HG02623 (cell line): ENCODE results near the gene XYLB.

Experiments
- ATAC-seq: cut with Tn5 transposase; IDR thresholded peaks from one replicate; pipeline ENCODE4 v1.9.1; 2021; ENCODE audit warnings: moderate library complexity; ENCODE audit not compliant: unreplicated experiment

Gene XYLB

DNA sequence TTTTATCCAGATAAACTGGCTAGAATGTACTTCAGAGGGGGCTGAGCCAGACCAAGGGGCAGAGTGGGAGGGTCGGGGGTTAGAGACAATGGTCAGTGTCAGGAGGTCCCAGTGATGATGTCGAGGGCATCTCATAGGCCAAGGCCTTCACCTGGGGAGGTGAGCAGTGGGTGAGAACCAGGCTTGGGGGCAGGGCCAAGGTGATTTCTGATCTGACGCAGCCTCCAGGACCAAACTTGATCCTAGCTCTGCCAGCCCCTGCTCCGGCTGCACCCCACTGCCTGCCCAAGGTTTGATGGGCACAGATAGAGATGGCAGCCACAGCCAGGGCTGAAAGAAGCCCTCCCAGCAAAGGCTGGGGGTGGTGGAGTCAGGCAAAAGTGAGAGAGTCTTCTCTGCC, 14.9 kb downstream of the XYLB start:
- ATAC-seq, result no peak

- no peak for ATAC-seq
These were observed 16.2 kb downstream of the XYLB start for GRCh38 chr3:38362825-38363224.

DNA sequence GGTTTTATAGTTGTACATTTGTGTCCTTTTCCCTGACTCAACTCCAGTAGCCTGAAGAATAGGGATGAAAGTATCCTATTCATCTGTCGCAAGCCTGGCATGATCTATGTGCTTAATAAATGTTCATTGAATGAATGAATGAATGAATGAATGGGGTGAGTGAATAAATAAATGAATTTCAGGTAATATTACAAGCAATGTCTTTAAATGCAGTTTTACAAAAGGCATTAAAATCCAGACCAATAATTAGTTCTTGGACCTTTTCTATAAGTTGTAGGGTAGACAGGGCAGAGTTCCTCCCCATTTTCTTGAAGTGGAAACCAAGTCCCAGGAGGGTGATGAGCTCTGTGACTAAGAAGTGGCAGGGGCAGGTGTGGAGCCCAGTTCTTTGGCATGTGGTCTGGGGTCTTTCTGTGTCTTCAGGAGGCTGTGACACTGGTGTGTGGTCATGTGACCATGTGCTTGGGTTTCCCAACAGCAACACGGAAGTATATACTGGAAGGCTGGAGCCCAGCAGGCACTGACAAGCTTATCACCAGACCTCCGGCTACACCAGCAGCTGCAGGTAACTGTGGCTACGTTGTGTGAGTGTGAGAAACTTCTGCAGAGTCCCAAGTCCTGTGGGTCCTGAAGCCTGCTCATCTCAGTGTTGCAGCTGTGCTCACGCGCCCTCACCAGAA, 18.3 kb downstream of the XYLB start:
- ATAC-seq, result no peak

- ATAC-seq, result no peak
These were observed 19.0 kb downstream of the XYLB start for GRCh38 chr3:38365469-38366062.

DNA sequence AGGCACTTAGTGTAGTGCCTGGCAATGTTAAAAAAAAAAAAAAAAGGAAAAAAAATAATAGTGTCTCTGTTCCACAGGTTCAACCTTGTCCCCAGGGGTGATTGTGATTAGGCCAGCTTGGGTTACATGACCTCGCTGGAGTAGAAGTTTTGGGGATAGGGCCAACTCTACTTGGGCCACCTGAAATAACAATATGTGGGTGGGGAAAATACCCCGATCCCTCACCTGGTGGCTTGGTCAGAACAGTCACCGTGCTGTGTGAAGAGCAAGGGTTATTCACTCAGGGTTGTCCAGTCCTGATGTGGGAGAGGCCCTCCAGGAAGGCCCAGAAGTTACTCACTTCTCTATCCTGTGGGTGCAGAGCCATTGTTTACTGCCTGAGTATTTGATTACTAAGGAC, 19.5 kb downstream of the XYLB start:
- ATAC-seq, result no peak

DNA sequence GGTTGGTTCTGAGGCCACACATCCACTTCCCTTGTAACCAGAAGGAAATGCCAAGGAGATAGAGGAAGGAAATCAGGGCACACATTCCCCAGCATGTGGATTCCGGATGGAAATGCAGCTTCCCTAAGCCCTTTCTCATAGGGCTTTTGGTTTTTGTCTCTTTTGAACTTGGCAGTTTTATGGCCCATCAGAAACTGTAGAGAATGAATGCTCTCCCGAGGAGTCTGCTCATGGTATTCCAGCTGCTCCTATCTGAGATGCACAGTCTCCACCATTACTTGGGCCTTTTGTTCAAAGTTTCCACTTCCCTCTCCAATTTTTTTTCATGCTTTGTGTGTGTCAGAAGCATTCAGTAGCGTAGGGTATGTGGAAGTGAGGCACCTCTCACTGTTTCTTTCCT, 21.2 kb downstream of the XYLB start:
- ATAC-seq, result no peak

GRCh38 chr3:38368238-38368637, 21.7 kb downstream of the XYLB start:
- ATAC-seq, result no peak

DNA sequence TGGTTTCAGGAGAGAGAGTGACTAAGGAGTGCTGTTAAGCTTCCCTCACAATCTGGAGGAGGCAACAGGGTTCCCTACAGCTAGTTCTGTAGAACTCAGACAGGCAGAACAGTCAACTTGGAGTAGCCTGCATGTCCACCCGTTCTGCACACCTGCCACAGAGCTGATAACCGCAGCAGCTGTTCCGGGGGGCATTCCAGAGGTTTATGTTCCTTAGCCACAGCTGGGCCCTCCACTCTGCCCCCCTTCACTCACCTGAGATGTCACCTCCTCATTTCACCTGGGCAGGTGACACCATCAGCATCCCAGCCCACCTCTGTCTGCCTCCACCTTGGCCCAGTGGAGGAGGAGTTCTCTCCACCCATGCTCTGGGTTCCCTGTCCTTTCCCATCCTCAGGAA, 22.6 kb downstream of the XYLB start:
- ATAC-seq, result no peak

DNA sequence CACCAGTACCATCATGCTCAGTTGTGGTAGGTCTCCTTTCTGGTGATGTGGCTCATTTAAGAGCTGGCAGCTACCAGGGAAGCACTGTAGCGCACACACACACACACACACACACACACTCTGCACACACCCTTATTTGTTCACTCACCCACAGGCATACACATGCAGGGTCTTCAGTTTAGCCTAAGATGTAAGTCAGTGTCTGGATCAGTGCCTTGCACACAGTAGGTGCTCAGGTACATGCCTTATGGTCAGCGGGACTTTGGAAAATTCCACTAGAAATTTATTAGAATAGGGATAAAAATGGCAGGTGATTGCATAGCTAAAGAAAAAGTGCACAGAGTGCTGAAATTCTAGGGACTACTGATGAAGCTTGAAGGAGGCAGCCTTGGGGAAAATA, 23.6 kb downstream of the XYLB start:
- ATAC-seq, result no peak

DNA sequence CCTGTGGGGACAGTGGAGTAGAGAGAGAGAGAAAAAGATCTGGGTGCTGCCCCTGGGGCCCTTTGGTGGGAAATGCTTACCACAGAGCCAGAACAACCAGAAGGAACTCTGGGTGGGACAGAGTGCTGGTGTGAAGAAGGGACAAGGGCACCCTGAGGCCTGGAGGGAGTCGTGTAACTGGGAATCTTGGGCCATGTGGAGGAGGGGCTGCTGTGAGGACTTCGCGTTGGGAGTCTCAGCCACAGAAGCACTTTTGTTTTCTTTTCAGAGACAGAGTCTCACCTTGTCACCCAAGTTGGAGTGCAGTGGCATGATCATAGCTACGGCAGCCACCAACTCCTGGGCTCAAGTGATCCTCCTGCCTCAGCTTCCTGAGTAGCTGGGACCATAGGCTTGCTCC, 24.3 kb downstream of the XYLB start:
- ATAC-seq, result no peak

- ATAC-seq, result no peak
These were observed 25.1 kb downstream of the XYLB start for GRCh38 chr3:38371541-38372213.

DNA sequence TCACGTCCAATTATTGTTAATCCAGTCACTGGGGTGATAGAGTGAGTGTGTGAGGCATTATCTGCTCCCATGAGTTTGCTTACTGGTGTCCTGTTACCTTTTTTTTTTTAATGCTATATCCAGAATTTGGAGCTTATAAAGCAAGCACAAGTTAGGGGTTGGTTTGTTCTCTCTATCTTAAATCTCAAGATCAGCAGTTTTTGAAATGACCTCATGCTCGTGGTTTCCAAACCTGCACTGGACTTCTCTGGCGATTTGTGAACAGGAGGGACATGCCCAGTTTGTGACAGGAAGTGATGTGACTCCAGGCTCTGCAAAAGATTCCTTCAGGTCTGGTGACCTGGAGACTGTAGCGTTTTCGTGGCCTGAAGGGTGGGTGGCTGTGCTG, 25.6 kb downstream of the XYLB start:
- no peak for ATAC-seq

DNA sequence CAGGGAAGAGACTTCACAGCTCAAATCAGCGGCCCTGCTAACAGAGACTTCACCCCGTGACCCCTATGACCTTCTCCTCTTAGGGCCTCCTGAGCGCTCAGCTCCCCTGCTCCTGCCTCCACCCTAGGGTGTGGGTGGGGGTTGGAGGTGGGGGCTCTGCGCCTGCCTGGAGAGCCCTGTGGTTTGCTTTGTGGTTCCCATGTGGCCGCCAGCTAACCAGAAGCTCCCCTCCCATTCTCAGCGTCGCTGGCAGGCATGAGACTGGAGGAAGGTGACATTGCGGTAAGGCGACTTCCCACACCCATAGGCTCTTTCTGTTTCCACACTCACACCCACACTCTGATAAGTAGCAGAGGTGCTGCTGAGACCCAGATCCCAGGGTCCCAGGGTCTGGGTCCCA, 27.6 kb downstream of the XYLB start:
- ATAC-seq, result no peak

DNA sequence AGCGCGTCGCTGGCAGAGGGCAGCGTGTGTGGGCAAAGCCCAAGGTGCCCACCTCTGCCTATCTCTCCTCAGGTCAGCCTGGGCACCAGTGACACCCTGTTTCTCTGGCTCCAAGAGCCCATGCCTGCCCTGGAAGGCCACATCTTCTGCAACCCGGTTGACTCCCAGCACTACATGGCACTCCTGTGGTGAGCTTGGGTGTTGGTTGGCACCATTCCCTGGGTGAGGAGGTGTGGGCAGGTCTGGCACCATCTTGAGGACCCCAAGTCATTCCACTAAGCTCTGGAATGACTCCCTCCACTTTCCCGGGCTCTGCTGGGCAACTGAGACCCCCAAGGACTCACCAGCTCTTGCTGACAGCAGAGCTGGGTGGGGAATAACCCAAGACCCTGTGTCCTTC, 28.5 kb downstream of the XYLB start:
- ATAC-seq, result no peak

DNA sequence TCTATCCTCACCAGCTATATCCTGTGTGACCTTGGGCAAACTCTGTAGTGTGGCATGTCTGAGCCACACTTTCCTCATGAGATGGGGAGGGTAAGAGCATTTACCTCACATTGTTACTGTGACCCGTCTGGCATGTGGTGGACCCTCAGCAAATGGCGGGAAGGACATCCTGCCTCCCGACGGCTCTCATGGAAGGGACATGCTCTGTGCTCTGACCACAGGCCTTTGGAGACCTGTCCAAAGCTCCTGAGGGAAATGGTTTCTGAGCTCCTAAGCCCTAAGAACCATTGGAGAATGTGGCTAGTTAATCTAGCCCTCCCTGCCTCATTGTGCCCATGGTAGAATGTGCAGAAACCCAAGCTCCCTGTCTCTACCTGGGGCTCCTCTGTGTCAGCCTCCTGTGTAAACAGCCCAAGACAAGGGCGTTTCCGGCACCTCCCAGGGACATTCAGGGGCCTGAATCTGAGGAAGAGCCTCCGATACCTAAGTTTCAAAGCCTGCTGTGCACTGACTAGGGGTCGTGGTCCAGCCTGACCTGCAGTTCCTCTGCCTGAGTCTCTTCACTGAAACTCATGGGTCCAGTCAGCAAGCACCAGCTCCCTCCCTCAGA, 29.0 kb downstream of the XYLB start:
- no peak for ATAC-seq

- ATAC-seq, result no peak
These were observed 29.7 kb downstream of the XYLB start for GRCh38 chr3:38376098-38376816.

DNA sequence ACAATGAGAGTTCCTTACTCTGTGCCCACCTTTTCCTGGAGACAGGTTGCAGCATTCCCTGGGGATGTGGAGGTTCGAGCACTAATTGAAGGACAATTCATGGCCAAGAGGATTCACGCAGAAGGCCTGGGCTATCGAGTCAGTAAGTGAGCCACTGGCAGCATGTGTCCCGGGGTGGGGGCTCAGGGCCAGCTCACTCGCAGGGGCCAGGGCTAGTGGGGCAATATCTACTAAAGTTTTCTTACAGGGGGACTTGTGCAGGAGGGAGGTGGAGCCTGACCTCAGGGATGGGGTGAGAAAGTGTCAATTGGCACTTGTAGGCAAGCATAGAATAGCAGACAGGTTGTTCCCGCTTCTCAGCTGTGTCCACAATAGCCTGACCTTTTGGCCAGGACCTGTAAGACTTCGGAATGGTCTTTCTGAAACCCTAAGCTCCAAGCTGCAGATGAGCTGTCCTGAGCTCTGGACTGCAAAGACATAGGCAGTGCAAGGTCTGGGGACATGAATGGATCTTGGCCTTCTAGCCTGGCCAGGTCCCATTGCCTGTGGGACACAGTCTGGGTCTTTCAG, 32.7 kb downstream of the XYLB start:
- ATAC-seq, result no peak

- ATAC-seq, result no peak
These were observed 36.0 kb downstream of the XYLB start for GRCh38 chr3:38382506-38383080.

- ATAC-seq, result no peak
These were observed 36.7 kb downstream of the XYLB start for GRCh38 chr3:38383156-38383875.
